HG03280 (cell line): ENCODE results near the gene WDR45B.

Source experiments
- ATAC-seq: cut with Tn5 transposase; IDR thresholded peaks from one replicate; pipeline ENCODE4 v1.9.1; 2021; ENCODE audit warnings: mild to moderate bottlenecking, moderate library complexity; ENCODE audit not compliant: unreplicated experiment

WDR45B gene

GRCh38 chr17:82648165-82648668 lies at the start of gene WDR45B:
Gene WDR45B, minus strand, starts transcription at chr17:82648444. Its CDS starts 104 bp downstream, at chr17:82648340.
- peak; percentile 81 for ATAC-seq

GRCh38 chr17:82697808-82698064 lies 49.5 kb upstream of the WDR45B start:
- no peak for ATAC-seq

GRCh38 chr17:82696916-82697807 lies 48.9 kb upstream of the WDR45B start:
- ATAC-seq, result no peak

GRCh38 chr17:82696259-82696658 lies 48.0 kb upstream of the WDR45B start:
- no peak for ATAC-seq

GRCh38 chr17:82694647-82695046 lies 46.4 kb upstream of the WDR45B start:
- no peak for ATAC-seq

GRCh38 chr17:82693168-82693867 lies 45.1 kb upstream of the WDR45B start:
- no peak for ATAC-seq

- no peak for ATAC-seq
Observed at GRCh38 chr17:82692268-82692667, 44.0 kb upstream of the WDR45B start.

- no peak for ATAC-seq
Observed at GRCh38 chr17:82691714-82692113, 43.5 kb upstream of the WDR45B start.

GRCh38 chr17:82690786-82691489 lies 42.7 kb upstream of the WDR45B start:
- ATAC-seq, result no peak

GRCh38 chr17:82689077-82689476 lies 40.8 kb upstream of the WDR45B start:
- ATAC-seq, result no peak

GRCh38 chr17:82687871-82688270 lies 39.6 kb upstream of the WDR45B start:
- ATAC-seq, result no peak

GRCh38 chr17:82687375-82687861 lies 39.2 kb upstream of the WDR45B start:
- no peak for ATAC-seq

GRCh38 chr17:82686366-82687324 lies 38.4 kb upstream of the WDR45B start:
- no peak for ATAC-seq

- no peak for ATAC-seq
Observed at GRCh38 chr17:82685291-82685690, 37.0 kb upstream of the WDR45B start.

- no peak for ATAC-seq
Observed at GRCh38 chr17:82684228-82684841, 36.1 kb upstream of the WDR45B start.

- ATAC-seq, result no peak
Observed at GRCh38 chr17:82683534-82683933, 35.3 kb upstream of the WDR45B start.

- no peak for ATAC-seq
Observed at GRCh38 chr17:82681547-82681946, 33.3 kb upstream of the WDR45B start.

GRCh38 chr17:82679586-82680465 lies 31.6 kb upstream of the WDR45B start:
- no peak for ATAC-seq
